Body of pancreas (tissue), 4 donors: Measurements from ENCODE around the gene ABCC1. TPM values are rescaled to one million over a fixed set of nuclear protein-coding genes. Genes with fewer than 3 reads are reported as not detected.

Experiments used
- ATAC-seq: fragments of 150-250 bp; one replicate; pipeline ENCODE4 v1.9.1; 2016
- DNase-seq, 4 donors: peaks; one replicate each; pipeline ENCODE4 v3.0.0-alpha.2; 2019
- H3K27ac ChIP-seq, 4 donors: fragments of 200-600 bp; sonication (generic); 1 replicate in 3 of 4; 2 replicates in 1 of 4; pipeline versions ENCODE4 v1.5.1 to v1.6.1; 2016 to 2019; ENCODE audit warnings: mild to moderate bottlenecking in 1 of 4, mixed read lengths in 1 of 4, moderate library complexity in 1 of 4
- H3K27me3 ChIP-seq, 2 donors: fragments of 200-600 bp; sonication (generic); one replicate each; pipeline ENCODE4 v1.6.0; 2016; ENCODE audit warnings: mild to moderate bottlenecking in 1 of 2
- H3K36me3 ChIP-seq, 2 donors: fragments of 200-600 bp; sonication (generic); replicated peaks in 1 of 2; 2 replicates each; pipeline ENCODE4 v1.5.1; 2016; ENCODE audit warnings: low read depth in 2 of 2; ENCODE audit not compliant: insufficient read depth in 1 of 2
- H3K4me1 ChIP-seq: fragments of 200-600 bp; sonication (generic); one replicate; pipeline ENCODE4 v1.6.0; 2016
- H3K4me3 ChIP-seq, 2 donors: fragments of 200-600 bp; sonication (generic); 1 replicate in 1 of 2; 2 replicates in 1 of 2; pipeline ENCODE4 v1.5.1; 2016 to 2019
- H3K9me3 ChIP-seq, 3 donors: fragments of 200-600 bp; sonication (generic); 1 replicate in 2 of 3; 2 replicates in 1 of 3; pipeline ENCODE4 v1.5.1; 2016
- CTCF ChIP-seq, 7 experiments: fragments of 450-650 bp in 4 of 7; fragments of 200-600 bp in 3 of 7; sonication (generic) in 3 of 7; IDR thresholded peaks; one replicate each; pipeline ENCODE4 v1.5.1; 2016 to 2019; ENCODE audit warnings: antibody characterized with exemption in 7 of 7
- POLR2A ChIP-seq, 3 donors: fragments of 450-650 bp; IDR thresholded peaks; one replicate each; pipeline ENCODE4 v1.6.1; 2016; ENCODE audit warnings: antibody characterized with exemption in 3 of 3, mild to moderate bottlenecking in 2 of 3
- WGBS, 2 donors: methylation state at CpG; one replicate each; pipeline ENCODE4 v1.1.5; 2017; 5-methylcytosine and 5-hydroxymethylcytosine counted together
- intact Hi-C: fragments of 100-400 bp; cut with DNase I; formaldehyde crosslinking; loops from one replicate; pipeline ENCODE4 v1.15.1; 2023
- total RNA-seq, 2 donors: library from RNA; depleted of rRNA; stranded (reverse); fragments of >200 nt; gene quantifications; one replicate each; pipeline ENCODE4 v1.1.0, GENCODE V29; 2016

ABCC1 gene
- total RNA-seq, 2 donors from 2014 or later: 12.7 to 23.1 TPM

- ATAC-seq: no peak
- intact Hi-C loops: no loop called here
- Histone ChIP-seq H3K36me3 (peaks cover 0 to 1% of the 10 kb centered on the region in 2 donors), H3K4me3 (no peak overlapping the region), H3K27me3 (no peaks in the 10 kb centered on the region), H3K4me1 (peaks cover 29% of the 10 kb centered on the region), H3K27ac (no peak overlapping the region), H3K9me3 (no peaks in the 10 kb centered on the region)
- no peak for TF ChIP-seq POLR2A (IDR thresholded peaks at IDR 0.05)
- TF ChIP-seq CTCF (IDR thresholded peaks at IDR 0.05): no peak
- no peak for DNase-seq
- 98 to 99% methylated on average over 6 of the region's 6 CpGs for WGBS, 2 donors
Measured at GRCh38 chr16:16057102-16057501, 107.7 kb downstream of the ABCC1 start.

GRCh38 chr16:16059160-16059559 lies 109.7 kb downstream of the ABCC1 start:
- ATAC-seq (no peak), DNase-seq (no peak)
- TF ChIP-seq POLR2A (IDR thresholded peaks at IDR 0.05) (no peak), CTCF (IDR thresholded peaks at IDR 0.05) (no peak)
- Histone ChIP-seq H3K27me3 (no peaks in the 10 kb centered on the region), H3K27ac (peak overlapping the region in 3 of 4 donors; percentile 77 to 86 (median 82)), H3K4me3 (no peak overlapping the region), H3K4me1 (peaks cover 43% of the 10 kb centered on the region), H3K36me3 (peaks cover 0 to 1% of the 10 kb centered on the region in 2 donors), H3K9me3 (no peaks in the 10 kb centered on the region)
- 82 to 99% methylated on average over 8 of the region's 8 CpGs for WGBS, 2 donors
- intact Hi-C loops: no loop called here

GRCh38 chr16:16059895-16060590 lies 110.6 kb downstream of the ABCC1 start:
- DNase-seq (peak; percentile 89 to 96 (median 94)), ATAC-seq (peak; percentile 96)
- Histone ChIP-seq H3K9me3 (no peaks in the 10 kb centered on the region), H3K27ac (peak overlapping the region; percentile 76 to 86 (median 80)), H3K36me3 (peaks cover 0 to 1% of the 10 kb centered on the region in 2 donors), H3K4me3 (no peak overlapping the region), H3K27me3 (no peaks in the 10 kb centered on the region), H3K4me1 (peaks cover 43% of the 10 kb centered on the region)
- TF ChIP-seq POLR2A (IDR thresholded peaks at IDR 0.05): no peak
- TF ChIP-seq CTCF (IDR thresholded peaks at IDR 0.05): peak in 2 of 7 experiments; percentile 5 to 8
- WGBS, 2 donors: 15 to 27% methylated on average over 11 of the region's 11 CpGs
- intact Hi-C loops: no loop called here

- Histone ChIP-seq H3K4me1 (peaks cover 50% of the 10 kb centered on the region), H3K9me3 (no peaks in the 10 kb centered on the region), H3K27ac (peak overlapping the region in 3 of 4 donors; percentile 3 to 82 (median 55)), H3K4me3 (no peak overlapping the region), H3K27me3 (no peaks in the 10 kb centered on the region), H3K36me3 (no peaks in the 10 kb centered on the region)
- WGBS, 2 donors: 39 to 42% methylated on average over 14 to 16 of the region's 16 CpGs
- TF ChIP-seq POLR2A (IDR thresholded peaks at IDR 0.05): no peak
- TF ChIP-seq CTCF (IDR thresholded peaks at IDR 0.05): no peak
- ATAC-seq (no peak), DNase-seq (peak in 3 of 4 donors; percentile 24 to 32 (median 28))
- intact Hi-C loops: no loop called here
Measured at GRCh38 chr16:16062023-16062937, 112.9 kb downstream of the ABCC1 start.
